Measurements from ENCODE around the gene SNTG2.

SNTG2 gene

GRCh38 chr2:953975-954686, 3.5 kb downstream of the SNTG2 start:
- DNase-seq, result no peak

GRCh38 chr2:954687-955000, 4.0 kb downstream of the SNTG2 start:
- no peak for DNase-seq

GRCh38 chr2:955829-956731, 5.4 kb downstream of the SNTG2 start:
- DNase-seq, result no peak

- no peak for DNase-seq
Observed at GRCh38 chr2:959457-959856, 8.8 kb downstream of the SNTG2 start.

- no peak for DNase-seq
Observed at GRCh38 chr2:960061-960736, 9.6 kb downstream of the SNTG2 start.

- no peak for DNase-seq
Observed at GRCh38 chr2:961786-962185, 11.1 kb downstream of the SNTG2 start.

GRCh38 chr2:963876-964275, 13.2 kb downstream of the SNTG2 start:
- no peak for DNase-seq

GRCh38 chr2:964562-964961, 13.9 kb downstream of the SNTG2 start:
- no peak for DNase-seq

- no peak for DNase-seq
Observed at GRCh38 chr2:965640-966147, 15.0 kb downstream of the SNTG2 start.

GRCh38 chr2:973129-973528, 22.5 kb downstream of the SNTG2 start:
- DNase-seq, result no peak

- DNase-seq, result peak; percentile 29
Observed at GRCh38 chr2:974054-974453, 23.4 kb downstream of the SNTG2 start.

GRCh38 chr2:974502-974901, 23.9 kb downstream of the SNTG2 start:
- no peak for DNase-seq

GRCh38 chr2:975095-975494, 24.4 kb downstream of the SNTG2 start:
- DNase-seq, result no peak

GRCh38 chr2:979069-979928, 28.6 kb downstream of the SNTG2 start:
- DNase-seq, result no peak

GRCh38 chr2:980176-980575, 29.5 kb downstream of the SNTG2 start:
- DNase-seq, result no peak

GRCh38 chr2:981258-981657, 30.6 kb downstream of the SNTG2 start:
- no peak for DNase-seq

GRCh38 chr2:981759-982158, 31.1 kb downstream of the SNTG2 start:
- no peak for DNase-seq

GRCh38 chr2:985317-985898, 34.8 kb downstream of the SNTG2 start:
- DNase-seq, result no peak

- no peak for DNase-seq
Observed at GRCh38 chr2:987789-988188, 37.1 kb downstream of the SNTG2 start.

- no peak for DNase-seq
Observed at GRCh38 chr2:989781-990467, 39.3 kb downstream of the SNTG2 start.

- no peak for DNase-seq
Observed at GRCh38 chr2:990970-991369, 40.3 kb downstream of the SNTG2 start.

GRCh38 chr2:1002350-1002749, 51.7 kb downstream of the SNTG2 start:
- DNase-seq, result no peak
